HG02973 (cell line): ENCODE measurements around the gene TFF3.

Experiments
- ATAC-seq: cut with Tn5 transposase; IDR thresholded peaks from one replicate; pipeline ENCODE4 v1.9.1; 2021; ENCODE audit warnings: moderate library complexity; ENCODE audit not compliant: unreplicated experiment

TFF3 gene

GRCh38 chr21:42291751-42292562, 23.3 kb downstream of the TFF3 start:
- no peak for ATAC-seq

GRCh38 chr21:42291003-42291750, 24.0 kb downstream of the TFF3 start:
- ATAC-seq, result no peak

GRCh38 chr21:42290505-42290904, 24.7 kb downstream of the TFF3 start:
- no peak for ATAC-seq

GRCh38 chr21:42289926-42290325, 25.3 kb downstream of the TFF3 start:
- ATAC-seq, result no peak

GRCh38 chr21:42288962-42289361, 26.2 kb downstream of the TFF3 start:
- no peak for ATAC-seq

GRCh38 chr21:42287193-42288083, 27.8 kb downstream of the TFF3 start:
- no peak for ATAC-seq

- no peak for ATAC-seq
These were observed 28.8 kb downstream of the TFF3 start for GRCh38 chr21:42286416-42286815.

- ATAC-seq, result no peak
These were observed 29.5 kb downstream of the TFF3 start for GRCh38 chr21:42285569-42286245.

GRCh38 chr21:42282715-42283114, 32.5 kb downstream of the TFF3 start:
- no peak for ATAC-seq

GRCh38 chr21:42282021-42282420, 33.2 kb downstream of the TFF3 start:
- ATAC-seq, result no peak

GRCh38 chr21:42281181-42281680, 34.0 kb downstream of the TFF3 start:
- no peak for ATAC-seq

- no peak for ATAC-seq
These were observed 34.6 kb downstream of the TFF3 start for GRCh38 chr21:42280356-42281180.

- no peak for ATAC-seq
These were observed 35.3 kb downstream of the TFF3 start for GRCh38 chr21:42279888-42280287.

GRCh38 chr21:42279341-42279871, 35.8 kb downstream of the TFF3 start:
- no peak for ATAC-seq

- ATAC-seq, result no peak
These were observed 36.6 kb downstream of the TFF3 start for GRCh38 chr21:42278451-42279149.

- ATAC-seq, result no peak
These were observed 37.6 kb downstream of the TFF3 start for GRCh38 chr21:42277593-42277992.

GRCh38 chr21:42276526-42277154, 38.6 kb downstream of the TFF3 start:
- ATAC-seq, result no peak

- no peak for ATAC-seq
These were observed 39.1 kb downstream of the TFF3 start for GRCh38 chr21:42276076-42276475.
